Measurements from ENCODE around the gene DEDD.

Gene DEDD

DNA sequence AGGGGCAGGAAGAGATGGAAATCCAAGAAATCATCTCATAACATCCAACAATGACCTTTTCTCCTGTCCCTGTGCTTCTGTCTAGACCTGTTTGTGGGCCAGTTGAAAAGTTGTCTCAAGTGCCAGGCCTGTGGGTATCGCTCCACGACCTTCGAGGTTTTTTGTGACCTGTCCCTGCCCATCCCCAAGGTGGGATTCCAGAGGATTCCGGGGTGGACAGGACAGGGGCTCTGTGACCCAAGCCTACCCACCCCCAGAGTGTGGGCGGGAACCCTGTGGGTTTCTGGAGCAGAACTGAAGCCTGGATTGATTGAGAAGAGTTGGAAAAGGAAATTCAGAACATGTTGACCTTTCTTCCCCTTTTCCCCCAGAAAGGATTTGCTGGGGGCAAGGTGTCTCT is 31.3 kb upstream of the DEDD start:
- Histone ChIP-seq H3K4me3 (no peak overlapping the region), H3K27ac (no peak overlapping the region)
- TF ChIP-seq, protein P1, sequence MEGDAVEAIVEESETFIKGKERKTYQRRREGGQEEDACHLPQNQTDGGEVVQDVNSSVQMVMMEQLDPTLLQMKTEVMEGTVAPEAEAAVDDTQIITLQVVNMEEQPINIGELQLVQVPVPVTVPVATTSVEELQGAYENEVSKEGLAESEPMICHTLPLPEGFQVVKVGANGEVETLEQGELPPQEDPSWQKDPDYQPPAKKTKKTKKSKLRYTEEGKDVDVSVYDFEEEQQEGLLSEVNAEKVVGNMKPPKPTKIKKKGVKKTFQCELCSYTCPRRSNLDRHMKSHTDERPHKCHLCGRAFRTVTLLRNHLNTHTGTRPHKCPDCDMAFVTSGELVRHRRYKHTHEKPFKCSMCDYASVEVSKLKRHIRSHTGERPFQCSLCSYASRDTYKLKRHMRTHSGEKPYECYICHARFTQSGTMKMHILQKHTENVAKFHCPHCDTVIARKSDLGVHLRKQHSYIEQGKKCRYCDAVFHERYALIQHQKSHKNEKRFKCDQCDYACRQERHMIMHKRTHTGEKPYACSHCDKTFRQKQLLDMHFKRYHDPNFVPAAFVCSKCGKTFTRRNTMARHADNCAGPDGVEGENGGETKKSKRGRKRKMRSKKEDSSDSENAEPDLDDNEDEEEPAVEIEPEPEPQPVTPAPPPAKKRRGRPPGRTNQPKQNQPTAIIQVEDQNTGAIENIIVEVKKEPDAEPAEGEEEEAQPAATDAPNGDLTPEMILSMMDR (IDR thresholded peaks at IDR 0.05) = no peak
- no peak for DNase-seq (ENCODE audit: low spot score)

DNA sequence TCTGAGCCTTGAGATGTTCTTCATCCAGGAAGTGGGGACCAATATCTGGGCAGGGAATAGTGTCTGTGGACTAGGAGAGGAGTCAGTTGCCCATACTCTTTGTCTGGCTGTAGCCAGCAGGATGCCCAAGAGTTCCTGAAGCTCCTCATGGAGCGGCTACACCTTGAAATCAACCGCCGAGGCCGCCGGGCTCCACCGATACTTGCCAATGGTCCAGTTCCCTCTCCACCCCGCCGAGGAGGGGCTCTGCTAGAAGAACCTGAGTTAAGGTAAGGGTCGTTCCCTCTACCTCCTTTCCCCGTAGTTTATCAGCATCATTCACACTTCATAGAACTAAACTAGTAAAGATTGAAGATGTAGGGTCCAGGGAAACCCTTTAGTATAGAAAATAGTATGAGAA is 30.3 kb upstream of the DEDD start:
- no peak for DNase-seq (ENCODE audit: low spot score)
- TF ChIP-seq, protein P1 (IDR thresholded peaks at IDR 0.05) = no peak
- Histone ChIP-seq H3K4me3 (no peak overlapping the region), H3K27ac (no peak overlapping the region)

DNA sequence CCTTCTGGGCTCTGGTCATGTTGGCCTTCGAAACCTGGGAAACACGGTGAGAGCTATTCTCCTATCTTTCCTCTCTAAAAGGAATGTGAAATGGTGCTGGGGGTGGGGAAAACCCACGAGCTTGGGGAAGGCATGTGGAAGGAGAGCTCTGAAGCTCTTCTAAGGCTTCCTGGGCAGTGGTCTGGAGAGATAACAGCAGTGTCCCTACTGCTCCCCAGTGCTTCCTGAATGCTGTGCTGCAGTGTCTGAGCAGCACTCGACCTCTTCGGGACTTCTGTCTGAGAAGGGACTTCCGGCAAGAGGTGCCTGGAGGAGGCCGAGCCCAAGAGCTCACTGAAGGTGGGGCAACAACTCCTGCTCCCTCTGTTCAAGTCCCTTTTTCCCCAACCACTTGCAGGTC is 29.6 kb upstream of the DEDD start:
- TF ChIP-seq, protein P1 (IDR thresholded peaks at IDR 0.05) = no peak
- H3K27ac ChIP-seq = no peak overlapping the region
- DNase-seq (ENCODE audit: low spot score) = no peak
- H3K4me3 ChIP-seq = no peak overlapping the region

DNA sequence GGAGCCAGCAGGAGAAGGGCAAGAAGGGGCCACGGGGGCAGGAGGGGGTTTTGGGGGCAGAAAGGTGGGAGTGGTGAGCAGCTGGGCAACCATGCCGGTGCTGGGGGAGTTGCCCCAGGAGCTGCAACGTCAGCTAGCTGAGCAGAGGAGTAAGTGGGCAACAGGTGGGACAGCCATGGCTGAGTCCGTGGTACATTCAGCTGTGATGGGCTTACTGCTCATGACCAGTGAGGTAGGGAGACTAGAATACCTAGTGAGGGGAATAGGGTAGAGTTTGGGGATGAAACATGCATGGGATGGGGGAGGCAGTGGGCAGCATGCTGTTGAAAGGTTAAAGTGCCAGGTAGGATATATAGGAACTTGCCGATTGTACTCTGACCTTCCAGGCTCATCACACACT is 29.2 kb upstream of the DEDD start:
- no peak for DNase-seq (ENCODE audit: low spot score)
- no peak overlapping the region for H3K27ac ChIP-seq
- TF ChIP-seq, protein P1 (IDR thresholded peaks at IDR 0.05) = no peak
- no peak overlapping the region for H3K4me3 ChIP-seq

DNA sequence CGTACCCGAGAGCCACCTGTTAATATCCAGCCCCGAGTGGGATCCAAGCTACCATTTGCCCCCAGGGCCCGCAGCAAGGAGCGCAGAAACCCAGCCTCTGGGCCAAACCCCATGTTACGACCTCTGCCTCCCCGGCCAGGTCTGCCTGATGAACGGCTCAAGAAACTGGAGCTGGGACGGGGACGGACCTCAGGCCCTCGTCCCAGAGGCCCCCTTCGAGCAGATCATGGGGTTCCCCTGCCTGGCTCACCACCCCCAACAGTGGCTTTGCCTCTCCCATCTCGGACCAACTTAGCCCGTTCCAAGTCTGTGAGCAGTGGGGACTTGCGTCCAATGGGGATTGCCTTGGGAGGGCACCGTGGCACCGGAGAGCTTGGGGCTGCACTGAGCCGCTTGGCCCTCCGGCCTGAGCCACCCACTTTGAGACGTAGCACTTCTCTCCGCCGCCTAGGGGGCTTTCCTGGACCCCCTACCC is 28.2 kb upstream of the DEDD start:
- peak overlapping the region in 1 of 2 donors; percentile 88 for H3K27ac ChIP-seq
- no peak for DNase-seq (ENCODE audit: low spot score)

DNA sequence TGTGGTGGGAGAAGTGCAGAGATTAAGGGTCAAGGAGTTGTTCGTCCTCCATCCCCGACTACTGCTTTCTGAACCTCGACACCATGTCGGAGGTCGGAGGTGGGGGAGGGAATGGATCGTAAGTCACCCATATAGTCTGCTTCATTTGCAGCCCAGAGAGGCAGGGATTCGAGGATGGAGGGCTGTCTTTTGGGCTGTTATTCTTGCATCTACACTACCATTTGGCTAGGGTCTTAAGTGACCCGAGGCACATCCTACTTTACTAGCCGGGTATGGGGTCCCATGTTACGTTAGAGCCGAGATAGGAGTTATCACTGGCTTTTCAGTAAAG is 27.4 kb upstream of the DEDD start:
- TF ChIP-seq, protein P1 (IDR thresholded peaks at IDR 0.05) = no peak
- peak overlapping the region; percentile 80 to 88 for H3K27ac ChIP-seq
- DNase-seq (ENCODE audit: low spot score) = no peak
- peak overlapping the region; percentile 93 for H3K4me3 ChIP-seq

More for the DNA sequence above, 28.2 kb upstream of the DEDD start:
- TF ChIP-seq, protein P1 (IDR thresholded peaks at IDR 0.05) = no peak
- H3K4me3 ChIP-seq = no peak overlapping the region

DNA sequence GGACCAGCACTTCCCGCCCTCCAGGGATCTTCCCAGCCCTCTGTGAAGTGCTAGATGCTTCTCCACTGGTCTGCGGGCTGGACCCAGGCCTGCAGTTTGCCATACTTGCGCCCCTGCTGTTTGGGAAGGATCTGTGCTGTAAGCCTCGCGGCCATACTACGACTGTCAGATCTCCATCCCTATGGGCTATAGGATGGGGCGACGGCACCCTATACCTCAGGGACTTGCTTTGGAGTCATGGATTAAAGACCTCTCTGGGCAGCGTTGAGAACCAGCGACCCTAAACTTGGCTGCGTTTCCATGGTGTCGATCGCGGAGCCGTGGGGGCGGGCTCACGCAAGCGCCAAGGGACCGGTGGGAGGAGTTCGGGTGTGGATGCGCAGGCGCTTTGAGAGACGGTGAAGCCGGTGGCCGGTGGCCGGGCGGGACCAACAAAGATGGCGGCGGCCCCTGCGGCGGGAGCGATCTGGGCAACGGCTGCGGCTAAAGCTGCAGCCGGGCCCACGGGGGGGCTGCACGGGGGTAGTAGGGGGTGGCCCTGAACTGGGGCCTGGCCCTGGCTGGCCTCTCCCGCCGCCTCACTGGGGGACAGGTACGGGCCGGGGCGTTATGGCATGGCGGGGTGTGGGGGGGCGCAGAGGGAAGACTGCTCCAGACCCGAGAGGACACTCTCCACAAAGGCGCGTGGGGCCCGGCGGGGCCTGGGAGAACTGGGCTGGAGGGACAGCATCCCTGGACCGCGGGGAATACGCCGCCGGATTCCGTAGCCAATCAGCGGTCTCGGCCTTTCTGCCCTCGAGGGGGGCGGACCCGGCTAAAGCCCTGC is 26.8 kb upstream of the DEDD start, which contains the start of gene USP21:
Gene USP21, plus strand, starts transcription at position 414 of the 826 bp plus-strand sequence. CDS start 1,141 bp downstream, outside the sequence.
- Histone ChIP-seq H3K27ac (peak within 1 kb of the TSS; percentile 80 to 88), H3K4me3 (peak within 1 kb of the TSS; percentile 93)
- TF ChIP-seq, protein P1 (IDR thresholded peaks at IDR 0.05) = no peak
- DNase-seq (ENCODE audit: low spot score) = peak; percentile 94

Data from coronary artery (tissue), 2 donors.